Neural progenitor cell (in vitro differentiated cells): ENCODE results near the gene PRPH2. TPM values are rescaled to one million over a fixed set of nuclear protein-coding genes. Genes with fewer than 3 reads are reported as not detected.

Source experiments
- DNase-seq: peaks from one replicate; pipeline ENCODE4 v3.0.0-alpha.2; 2016; ENCODE audit warnings: low spot score
- H2AFZ ChIP-seq: fragments of 200-600 bp; sonication (generic); replicated peaks from 2 replicates; pipeline ENCODE4 v1.6.1; 2016; ENCODE audit warnings: antibody characterized with exemption
- H3F3A ChIP-seq: fragments of 200-600 bp; sonication (generic); 2 replicates; pipeline ENCODE4 v1.6.1; 2016; ENCODE audit warnings: antibody characterized with exemption, low read depth
- H3K27ac ChIP-seq: fragments of 200-600 bp; sonication (generic); 2 replicates; pipeline ENCODE4 v1.5.1; 2016; ENCODE audit warnings: mild to moderate bottlenecking
- H3K27me3 ChIP-seq: fragments of 200-600 bp; sonication (generic); 2 replicates; pipeline ENCODE4 v1.6.1; 2016; ENCODE audit warnings: mild to moderate bottlenecking, moderate library complexity
- H3K36me3 ChIP-seq: fragments of 200-600 bp; sonication (generic); 2 replicates; pipeline ENCODE4 v1.5.1; 2016
- H3K4me1 ChIP-seq: fragments of 200-600 bp; sonication (generic); 2 replicates; pipeline ENCODE4 v1.6.1; 2016; ENCODE audit warnings: mixed run types
- H3K4me2 ChIP-seq: fragments of 200-600 bp; sonication (generic); 2 replicates; pipeline ENCODE4 v1.6.1; 2016
- H3K4me3 ChIP-seq: fragments of 200-600 bp; sonication (generic); 2 replicates; pipeline ENCODE4 v1.5.1; 2016
- H3K79me2 ChIP-seq: fragments of 200-600 bp; sonication (generic); 2 replicates; pipeline ENCODE4 v1.6.1; 2016; ENCODE audit warnings: low read depth
- H3K9ac ChIP-seq: fragments of 200-600 bp; sonication (generic); 2 replicates; pipeline ENCODE4 v1.6.1; 2016
- H3K9me3 ChIP-seq: fragments of 200-600 bp; sonication (generic); 2 replicates; pipeline ENCODE4 v1.5.1; 2016; ENCODE audit warnings: low read depth
- H4K20me1 ChIP-seq: fragments of 200-600 bp; sonication (generic); 2 replicates; pipeline ENCODE4 v1.6.1; 2016; ENCODE audit warnings: low read depth
- H3K27ac Mint-ChIP-seq: 3 replicates; pipeline ENCODE4 v1.8.0; 2021; ENCODE audit warnings: mixed read lengths
- H3K27me3 Mint-ChIP-seq: 2 replicates; pipeline ENCODE4 v1.8.0; 2022; ENCODE audit warnings: low read depth, mild to moderate bottlenecking, inconsistent platforms, moderate library complexity, mixed read lengths; ENCODE audit not compliant: insufficient read depth
- H3K36me3 Mint-ChIP-seq: 3 replicates; pipeline ENCODE4 v1.8.0; 2021; ENCODE audit warnings: mixed read lengths
- H3K4me1 Mint-ChIP-seq: 3 replicates; pipeline ENCODE4 v1.8.0; 2021; ENCODE audit warnings: mixed read lengths
- H3K4me3 Mint-ChIP-seq: 3 replicates; pipeline ENCODE4 v1.8.0; 2021; ENCODE audit warnings: mild to moderate bottlenecking, moderate library complexity, mixed read lengths
- H3K9me3 Mint-ChIP-seq: 3 replicates; pipeline ENCODE4 v1.8.0; 2020; ENCODE audit warnings: mixed read lengths
- EZH2 ChIP-seq: fragments of 200-600 bp; sonication (generic); IDR thresholded peaks from 2 replicates; pipeline ENCODE4 v1.6.1; 2017; ENCODE audit warnings: antibody characterized with exemption, mild to moderate bottlenecking, moderate library complexity
- EZH2phosphoT487 ChIP-seq: fragments of 200-600 bp; sonication (generic); IDR thresholded peaks from 2 replicates; pipeline ENCODE4 v1.6.1; 2017; ENCODE audit warnings: antibody characterized with exemption
- total RNA-seq: library from RNA; depleted of rRNA; stranded (reverse); fragments of >200 nt; gene quantifications from 2 replicates; pipeline ENCODE4 v1.2.3, GENCODE V29; 2015; ENCODE audit warnings: low replicate concordance
- TF ChIP-seq, protein P1 (sequence below): fragments of 200-600 bp; sonication (generic); IDR thresholded peaks from 2 replicates; pipeline ENCODE4 v1.5.1; 2017; ENCODE audit warnings: antibody characterized with exemption, mild to moderate bottlenecking

Gene PRPH2
- total RNA-seq, 1 donor from 2014 or later = not detected

DNA sequence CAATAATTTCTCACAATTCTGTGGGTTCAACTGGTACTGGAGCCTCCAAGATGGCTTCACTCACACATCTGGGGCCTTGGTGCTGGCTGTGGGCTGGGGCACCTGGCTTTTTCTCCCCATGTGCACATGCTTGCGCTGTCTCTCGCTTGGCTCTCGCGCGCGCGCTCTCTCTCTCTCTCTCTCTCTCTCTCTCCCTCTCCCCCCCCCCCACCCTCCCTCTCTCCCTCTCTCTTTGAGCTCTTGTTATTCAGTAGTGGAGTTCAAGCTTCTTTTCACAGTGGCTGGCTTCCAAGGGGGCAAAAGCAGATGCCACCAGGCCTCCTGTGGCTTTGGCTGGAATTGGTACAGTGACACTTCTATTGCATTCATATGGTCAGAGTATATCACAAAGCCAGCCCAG is 34.3 kb upstream of the PRPH2 start:
- peak overlapping the region; percentile 48 for H3K4me2 ChIP-seq
- no peak overlapping the region for H3K4me3 Mint-ChIP-seq
- no peak overlapping the region for H3K27ac Mint-ChIP-seq

DNA sequence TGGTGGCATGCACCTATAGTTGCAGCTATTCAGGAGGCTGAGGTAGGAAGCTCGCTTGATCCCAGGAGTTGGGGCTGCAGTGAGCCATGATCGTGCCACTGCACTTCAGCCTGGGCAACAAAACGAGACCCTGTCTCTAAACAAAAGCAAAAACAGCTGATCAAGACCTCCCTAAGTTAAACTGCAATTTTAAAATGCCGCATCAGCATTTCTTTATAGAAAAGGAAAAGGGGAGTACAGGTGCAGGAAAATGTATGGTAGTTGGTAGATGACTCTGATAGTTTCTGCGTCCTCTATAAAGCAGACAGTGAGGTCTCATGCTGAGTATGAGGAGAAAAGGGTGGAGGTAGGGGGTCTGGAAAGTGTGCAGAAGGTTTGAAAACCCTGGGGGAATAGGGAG is 32.4 kb upstream of the PRPH2 start:
- Mint-ChIP-seq H3K9me3 (no peaks in the 10 kb centered on the region), H3K36me3 (peaks cover 4% of the 10 kb centered on the region), H3K27me3 (peaks cover 2% of the 10 kb centered on the region), H3K4me3 (no peak overlapping the region), H3K27ac (no peak overlapping the region), H3K4me1 (peaks cover 38% of the 10 kb centered on the region)
- H3F3A ChIP-seq = peaks cover 31% of the 10 kb centered on the region
- no peaks in the 10 kb centered on the region for H3K27me3 ChIP-seq
- TF ChIP-seq, protein P1, sequence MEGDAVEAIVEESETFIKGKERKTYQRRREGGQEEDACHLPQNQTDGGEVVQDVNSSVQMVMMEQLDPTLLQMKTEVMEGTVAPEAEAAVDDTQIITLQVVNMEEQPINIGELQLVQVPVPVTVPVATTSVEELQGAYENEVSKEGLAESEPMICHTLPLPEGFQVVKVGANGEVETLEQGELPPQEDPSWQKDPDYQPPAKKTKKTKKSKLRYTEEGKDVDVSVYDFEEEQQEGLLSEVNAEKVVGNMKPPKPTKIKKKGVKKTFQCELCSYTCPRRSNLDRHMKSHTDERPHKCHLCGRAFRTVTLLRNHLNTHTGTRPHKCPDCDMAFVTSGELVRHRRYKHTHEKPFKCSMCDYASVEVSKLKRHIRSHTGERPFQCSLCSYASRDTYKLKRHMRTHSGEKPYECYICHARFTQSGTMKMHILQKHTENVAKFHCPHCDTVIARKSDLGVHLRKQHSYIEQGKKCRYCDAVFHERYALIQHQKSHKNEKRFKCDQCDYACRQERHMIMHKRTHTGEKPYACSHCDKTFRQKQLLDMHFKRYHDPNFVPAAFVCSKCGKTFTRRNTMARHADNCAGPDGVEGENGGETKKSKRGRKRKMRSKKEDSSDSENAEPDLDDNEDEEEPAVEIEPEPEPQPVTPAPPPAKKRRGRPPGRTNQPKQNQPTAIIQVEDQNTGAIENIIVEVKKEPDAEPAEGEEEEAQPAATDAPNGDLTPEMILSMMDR = no peak
- TF ChIP-seq EZH2 (no peak), EZH2phosphoT487 (no peak)
- H3K4me2 ChIP-seq = no peak overlapping the region
- H3K4me1 ChIP-seq = peaks cover 24% of the 10 kb centered on the region
- no peaks in the 10 kb centered on the region for H3K9me3 ChIP-seq
- no peaks in the 10 kb centered on the region for H3K79me2 ChIP-seq
- H3K36me3 ChIP-seq = no peaks in the 10 kb centered on the region
- peaks cover 30% of the 10 kb centered on the region for H4K20me1 ChIP-seq
- no peak overlapping the region for H3K4me3 ChIP-seq
- DNase-seq = no peak
- no peak overlapping the region for H3K9ac ChIP-seq
- H2AFZ ChIP-seq = no peak overlapping the region
- H3K27ac ChIP-seq = no peak overlapping the region

More for the DNA sequence above, 34.3 kb upstream of the PRPH2 start:
- Histone ChIP-seq H3K4me3 (no peak overlapping the region), H3K9ac (no peak overlapping the region), H3K79me2 (no peaks in the 10 kb centered on the region), H4K20me1 (peaks cover 31% of the 10 kb centered on the region), H3K4me1 (peaks cover 24% of the 10 kb centered on the region), H3F3A (peaks cover 31% of the 10 kb centered on the region), H3K27ac (no peak overlapping the region), H3K9me3 (no peaks in the 10 kb centered on the region), H2AFZ (no peak overlapping the region), H3K36me3 (no peaks in the 10 kb centered on the region), H3K27me3 (no peaks in the 10 kb centered on the region)
- peaks cover 4% of the 10 kb centered on the region for H3K36me3 Mint-ChIP-seq
- DNase-seq = peak; percentile 31
- H3K9me3 Mint-ChIP-seq = no peaks in the 10 kb centered on the region
- no peak for TF ChIP-seq EZH2
- TF ChIP-seq, protein P1 = no peak
- no peak for TF ChIP-seq EZH2phosphoT487
- H3K27me3 Mint-ChIP-seq = peaks cover 3% of the 10 kb centered on the region
- peaks cover 38% of the 10 kb centered on the region for H3K4me1 Mint-ChIP-seq

DNA sequence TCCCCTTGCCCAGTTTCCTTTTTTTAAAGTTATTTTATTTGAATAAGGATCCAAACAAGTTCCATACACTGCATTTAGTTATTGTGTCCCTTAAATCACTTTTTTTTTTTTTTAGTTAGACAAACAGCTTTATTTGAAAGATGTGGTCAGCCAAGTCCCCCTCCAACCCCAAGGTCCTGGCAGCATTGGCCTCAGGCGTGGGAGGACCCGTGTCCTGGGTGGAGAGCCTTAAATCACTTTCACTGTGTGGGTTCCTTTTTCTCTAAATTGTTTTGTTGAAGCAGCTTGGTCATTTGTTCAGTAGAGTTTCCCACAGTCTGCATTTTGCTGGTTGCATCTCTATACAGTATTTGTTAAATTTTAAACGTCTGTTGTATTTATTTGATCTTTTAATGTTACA is 28.7 kb upstream of the PRPH2 start:
- Histone ChIP-seq H2AFZ (no peak overlapping the region), H3F3A (peaks cover 43% of the 10 kb centered on the region), H3K4me3 (no peak overlapping the region), H3K4me2 (no peak overlapping the region), H3K27me3 (no peaks in the 10 kb centered on the region), H3K79me2 (peaks cover 17% of the 10 kb centered on the region), H3K9ac (no peak overlapping the region), H3K36me3 (no peaks in the 10 kb centered on the region), H4K20me1 (peaks cover 2% of the 10 kb centered on the region), H3K9me3 (no peaks in the 10 kb centered on the region), H3K4me1 (peaks cover 8% of the 10 kb centered on the region), H3K27ac (no peak overlapping the region)
- DNase-seq = no peak
- Mint-ChIP-seq H3K27me3 (peaks cover 4% of the 10 kb centered on the region), H3K4me3 (no peak overlapping the region), H3K27ac (no peak overlapping the region), H3K9me3 (no peaks in the 10 kb centered on the region), H3K36me3 (peaks cover 4% of the 10 kb centered on the region), H3K4me1 (peaks cover 22% of the 10 kb centered on the region)
- TF ChIP-seq, protein P1 = no peak
- TF ChIP-seq EZH2phosphoT487 (no peak), EZH2 (no peak)
